H9 (cell line): ENCODE measurements around the gene KIF16B. TPM values are rescaled to one million over a fixed set of nuclear protein-coding genes. Genes with fewer than 3 reads are reported as not detected.

Source experiments
- DNase-seq: peaks from one replicate; pipeline ENCODE4 v3.0.0-alpha.2; 2017
- H2AFZ ChIP-seq: one replicate; pipeline ENCODE4 v1.6.1; 2013; ENCODE audit warnings: mild to moderate bottlenecking, low read length, control low read depth, moderate library complexity
- H2AK5ac ChIP-seq: 2 replicates; pipeline ENCODE4 v1.6.1; 2013; ENCODE audit warnings: low read length, control low read depth, mixed read lengths; ENCODE audit not compliant: insufficient read length
- H2BK120ac ChIP-seq: one replicate; pipeline ENCODE4 v1.6.1; 2013; ENCODE audit warnings: low read depth, mild to moderate bottlenecking, low read length, control low read depth, inconsistent platforms; ENCODE audit not compliant: poor library complexity, severe bottlenecking
- H2BK12ac ChIP-seq: 2 replicates; pipeline ENCODE4 v1.6.1; 2013; ENCODE audit warnings: low read length, control low read depth, mixed read lengths, low read depth; ENCODE audit not compliant: insufficient read length
- H2BK15ac ChIP-seq: 2 replicates; pipeline ENCODE4 v1.6.1; 2013; ENCODE audit warnings: low read depth, low read length, control low read depth
- H2BK20ac ChIP-seq: one replicate; pipeline ENCODE4 v1.6.1; 2013; ENCODE audit warnings: low read depth, mild to moderate bottlenecking, low read length, control low read depth, inconsistent platforms; ENCODE audit not compliant: poor library complexity, severe bottlenecking
- H2BK5ac ChIP-seq: 2 replicates; pipeline ENCODE4 v1.6.1; 2013; ENCODE audit warnings: low read length, control low read depth, mixed read lengths; ENCODE audit not compliant: insufficient read length
- H3K14ac ChIP-seq: 2 replicates; pipeline ENCODE4 v1.6.1; 2013; ENCODE audit warnings: low read length, control low read depth; ENCODE audit not compliant: insufficient read depth
- H3K18ac ChIP-seq: 2 replicates; pipeline ENCODE4 v1.6.1; 2013; ENCODE audit warnings: low read depth, mild to moderate bottlenecking, mixed read lengths, low read length, control low read depth; ENCODE audit not compliant: insufficient read length
- H3K23ac ChIP-seq: 2 replicates; pipeline ENCODE4 v1.6.1; 2013; ENCODE audit warnings: low read length, control low read depth, mixed read lengths, low read depth; ENCODE audit not compliant: insufficient read length
- H3K23me2 ChIP-seq: 2 replicates; pipeline ENCODE4 v1.6.1; 2013; ENCODE audit warnings: low read depth, mild to moderate bottlenecking, mixed read lengths, low read length, control low read depth; ENCODE audit not compliant: insufficient read length, poor library complexity, severe bottlenecking
- H3K27ac ChIP-seq: 2 replicates; pipeline ENCODE4 v1.5.1; 2013; ENCODE audit warnings: low read length, control low read depth, mixed read lengths, low read depth; ENCODE audit not compliant: insufficient read length
- H3K27me3 ChIP-seq: 2 replicates; pipeline ENCODE4 v1.6.1; 2013; ENCODE audit warnings: low read length, control low read depth, inconsistent platforms; ENCODE audit not compliant: insufficient read depth
- H3K4ac ChIP-seq: 2 replicates; pipeline ENCODE4 v1.6.1; 2013; ENCODE audit warnings: low read depth, mild to moderate bottlenecking, control low read depth, inconsistent platforms, low read length, moderate library complexity
- H3K4me1 ChIP-seq: 2 replicates; pipeline ENCODE4 v1.6.1; 2013; ENCODE audit warnings: low read length, control low read depth, inconsistent platforms; ENCODE audit not compliant: insufficient read depth
- H3K4me2 ChIP-seq: 2 replicates; pipeline ENCODE4 v1.6.1; 2013; ENCODE audit warnings: low read length, control low read depth, mixed read lengths; ENCODE audit not compliant: insufficient read length, insufficient read depth
- H3K56ac ChIP-seq: 2 replicates; pipeline ENCODE4 v1.6.1; 2013; ENCODE audit warnings: low read depth, mild to moderate bottlenecking, mixed read lengths, low read length, control low read depth; ENCODE audit not compliant: insufficient read length
- H3K79me1 ChIP-seq: 2 replicates; pipeline ENCODE4 v1.6.1; 2013; ENCODE audit warnings: low read depth, mild to moderate bottlenecking, moderate library complexity, low read length, control low read depth, inconsistent platforms; ENCODE audit not compliant: insufficient read depth, poor library complexity, severe bottlenecking
- H3K79me2 ChIP-seq: 2 replicates; pipeline ENCODE4 v1.6.1; 2013; ENCODE audit warnings: low read length, control low read depth, inconsistent platforms; ENCODE audit not compliant: insufficient read depth
- H3K9ac ChIP-seq: 2 replicates; pipeline ENCODE4 v1.6.1; 2013; ENCODE audit warnings: low read length, control low read depth, mixed read lengths; ENCODE audit not compliant: insufficient read length; ENCODE audit errors: extremely low read depth
- H3K9me3 ChIP-seq: one replicate; pipeline ENCODE4 v1.6.1; 2013; ENCODE audit warnings: low read depth, low read length, inconsistent platforms; ENCODE audit not compliant: control insufficient read depth
- H3T11ph ChIP-seq: one replicate; pipeline ENCODE4 v1.6.1; 2013; ENCODE audit warnings: mild to moderate bottlenecking, low read length, control low read depth, inconsistent platforms
- H4K20me1 ChIP-seq: one replicate; pipeline ENCODE4 v1.6.1; 2013; ENCODE audit not compliant: control insufficient read depth, insufficient read length, insufficient read depth
- H4K5ac ChIP-seq: 2 replicates; pipeline ENCODE4 v1.6.1; 2013; ENCODE audit warnings: low read depth, mild to moderate bottlenecking, mixed read lengths, low read length, control low read depth; ENCODE audit not compliant: insufficient read length
- H4K8ac ChIP-seq: replicated peaks from 2 replicates; pipeline ENCODE4 v1.6.1; 2013; ENCODE audit warnings: low read length, control low read depth, mixed read lengths, low read depth; ENCODE audit not compliant: insufficient read length
- H4K91ac ChIP-seq: 2 replicates; pipeline ENCODE4 v1.6.1; 2013; ENCODE audit warnings: low read depth, mild to moderate bottlenecking, moderate library complexity, mixed read lengths, low read length, control low read depth; ENCODE audit not compliant: insufficient read length
- H3K27ac Mint-ChIP-seq, 3 experiments: 2 replicates in 2 of 3; 3 replicates in 1 of 3; pipeline ENCODE4 v1.8.0; 2020 to 2021; ENCODE audit warnings: mixed read lengths in 3 of 3, mild to moderate bottlenecking in 1 of 3, moderate library complexity in 1 of 3
- H3K27me3 Mint-ChIP-seq: 2 replicates; pipeline ENCODE4 v1.8.0; 2021; ENCODE audit warnings: low read depth, mild to moderate bottlenecking, moderate library complexity, mixed read lengths
- H3K36me3 Mint-ChIP-seq, 3 experiments: 2 replicates in 2 of 3; 3 replicates in 1 of 3; pipeline ENCODE4 v1.8.0; 2020 to 2021; ENCODE audit warnings: low read depth in 3 of 3, mixed read lengths in 3 of 3; ENCODE audit not compliant: insufficient read depth in 1 of 3
- H3K4me1 Mint-ChIP-seq, 2 experiments: 2 replicates each; pipeline ENCODE4 v1.8.0; 2020; ENCODE audit warnings: mixed read lengths in 2 of 2
- H3K4me3 Mint-ChIP-seq, 2 experiments: 2 replicates in 1 of 2; 3 replicates in 1 of 2; pipeline ENCODE4 v1.8.0; 2020 to 2021; ENCODE audit warnings: mild to moderate bottlenecking in 2 of 2, mixed read lengths in 2 of 2, moderate library complexity in 1 of 2
- H3K9me3 Mint-ChIP-seq, 2 experiments: 2 replicates in 1 of 2; 3 replicates in 1 of 2; pipeline ENCODE4 v1.8.0; 2020; ENCODE audit warnings: mild to moderate bottlenecking in 2 of 2, mixed read lengths in 2 of 2, moderate library complexity in 1 of 2
- WGBS: extraction: QIAGEN DNeasy Blood & Tissue Kit; methylation state at CpG from one replicate; pipeline ENCODE4 v1.1.7; 2013; ENCODE audit warnings: missing lambda C conversion rate, low lambda C conversion rate, mixed read lengths; ENCODE audit not compliant: insufficient read length; ENCODE audit errors: extremely low coverage; 5-methylcytosine and 5-hydroxymethylcytosine counted together
- total RNA-seq: library from RNA; stranded (reverse); gene quantifications from 2 replicates; pipeline ENCODE4 v1.2.1, GENCODE V29; 2021
- TF ChIP-seq, protein P1 (sequence below): fragments of 200-600 bp; sonication (generic); conservative IDR thresholded peaks from 3 replicates; pipeline ENCODE4 v1.8.0; 2021; ENCODE audit warnings: antibody characterized with exemption, mild to moderate bottlenecking

KIF16B gene
- total RNA-seq, 1 experiment from 2014 or later, result 7.4 TPM

DNA sequence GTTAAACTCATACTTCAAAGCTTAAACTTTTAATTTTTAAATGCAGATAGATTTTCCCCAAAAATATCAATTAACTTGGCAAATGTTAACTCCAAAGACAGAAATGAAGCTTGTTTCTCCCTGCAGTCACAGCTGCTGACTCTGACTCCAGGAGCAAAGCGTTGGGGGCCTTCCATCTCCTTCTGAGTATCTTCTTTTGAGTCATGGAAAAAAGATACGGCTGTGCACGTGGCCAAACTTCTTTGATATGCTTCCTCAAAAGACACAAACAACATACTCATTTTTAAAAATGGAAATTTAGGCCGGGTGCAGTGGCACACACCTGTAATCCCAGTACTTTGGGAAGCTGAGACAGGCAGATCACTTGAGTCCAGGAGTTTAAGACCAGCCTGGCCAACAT, 28.3 kb downstream of the KIF16B start:
- no peak for DNase-seq
- H3K27ac ChIP-seq, result no peak overlapping the region
- H3T11ph ChIP-seq, result no peak overlapping the region
- H3K4me2 ChIP-seq, result no peak overlapping the region
- Mint-ChIP-seq H3K9me3 (no peaks in the 10 kb centered on the region), H3K4me1 (peaks cover 4 to 12% of the 10 kb centered on the region in 2 experiments; a peak in 3 of 4 replicates), H3K36me3 (no peaks in the 10 kb centered on the region), H3K27ac (no peak overlapping the region), H3K4me3 (no peak overlapping the region), H3K27me3 (no peaks in the 10 kb centered on the region)
- H3K56ac ChIP-seq, result no peak overlapping the region
- no peak overlapping the region for H2AFZ ChIP-seq
- H3K9me3 ChIP-seq, result no peaks in the 10 kb centered on the region
- no peak overlapping the region for H2BK120ac ChIP-seq
- H3K79me2 ChIP-seq, result no peaks in the 10 kb centered on the region
- TF ChIP-seq, protein P1, sequence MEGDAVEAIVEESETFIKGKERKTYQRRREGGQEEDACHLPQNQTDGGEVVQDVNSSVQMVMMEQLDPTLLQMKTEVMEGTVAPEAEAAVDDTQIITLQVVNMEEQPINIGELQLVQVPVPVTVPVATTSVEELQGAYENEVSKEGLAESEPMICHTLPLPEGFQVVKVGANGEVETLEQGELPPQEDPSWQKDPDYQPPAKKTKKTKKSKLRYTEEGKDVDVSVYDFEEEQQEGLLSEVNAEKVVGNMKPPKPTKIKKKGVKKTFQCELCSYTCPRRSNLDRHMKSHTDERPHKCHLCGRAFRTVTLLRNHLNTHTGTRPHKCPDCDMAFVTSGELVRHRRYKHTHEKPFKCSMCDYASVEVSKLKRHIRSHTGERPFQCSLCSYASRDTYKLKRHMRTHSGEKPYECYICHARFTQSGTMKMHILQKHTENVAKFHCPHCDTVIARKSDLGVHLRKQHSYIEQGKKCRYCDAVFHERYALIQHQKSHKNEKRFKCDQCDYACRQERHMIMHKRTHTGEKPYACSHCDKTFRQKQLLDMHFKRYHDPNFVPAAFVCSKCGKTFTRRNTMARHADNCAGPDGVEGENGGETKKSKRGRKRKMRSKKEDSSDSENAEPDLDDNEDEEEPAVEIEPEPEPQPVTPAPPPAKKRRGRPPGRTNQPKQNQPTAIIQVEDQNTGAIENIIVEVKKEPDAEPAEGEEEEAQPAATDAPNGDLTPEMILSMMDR, result no peak
- H3K23ac ChIP-seq, result no peak overlapping the region
- H3K79me1 ChIP-seq, result peaks cover 3% of the 10 kb centered on the region
- H3K9ac ChIP-seq, result no peak overlapping the region
- no peak overlapping the region for H3K18ac ChIP-seq
- H3K14ac ChIP-seq, result no peak overlapping the region
- no peak overlapping the region for H4K91ac ChIP-seq
- H3K4ac ChIP-seq, result no peak overlapping the region
- H2BK5ac ChIP-seq, result no peak overlapping the region
- no CpG with 5 or more reads among the region's 4 CpGs for WGBS
- H3K27me3 ChIP-seq, result no peaks in the 10 kb centered on the region
- no peaks in the 10 kb centered on the region for H4K20me1 ChIP-seq
- no peak overlapping the region for H2BK12ac ChIP-seq
- H3K23me2 ChIP-seq, result no peaks in the 10 kb centered on the region
- no peak overlapping the region for H2BK20ac ChIP-seq
- no peak overlapping the region for H2BK15ac ChIP-seq
- H3K4me1 ChIP-seq, result no peaks in the 10 kb centered on the region
- no peak overlapping the region for H4K8ac ChIP-seq
- no peak overlapping the region for H2AK5ac ChIP-seq
- no peak overlapping the region for H4K5ac ChIP-seq
